HL-60 (cell line): ENCODE data around the gene SUPT3H.

ENCODE experiments used
- DNase-seq, 2 experiments: peaks; one replicate each; pipeline ENCODE4 v3.0.0-alpha.2; 2010 to 2020; ENCODE audit warnings: low read depth in 1 of 2, low spot score in 1 of 2
- H3K27ac ChIP-seq: fragments of 250-450 bp; sonication (Bioruptor Pico); replicated peaks from 2 replicates; pipeline ENCODE4 v1.5.1; 2020; ENCODE audit warnings: mild to moderate bottlenecking, moderate library complexity
- H3K27me3 ChIP-seq: fragments of 250-450 bp; sonication (Bioruptor Pico); 2 replicates; pipeline ENCODE4 v1.5.1; 2021; ENCODE audit warnings: mild to moderate bottlenecking, moderate library complexity; ENCODE audit not compliant: insufficient read depth, poor library complexity, severe bottlenecking
- H3K4me3 ChIP-seq: replicated peaks from 2 replicates; pipeline ENCODE4 v1.5.1; 2011; ENCODE audit warnings: mild to moderate bottlenecking, control low read depth, low read length; ENCODE audit not compliant: insufficient read depth
- GABPA ChIP-seq: IDR thresholded peaks from 2 replicates; pipeline ENCODE4 v1.6.1; 2012; ENCODE audit warnings: low read depth
- POLR2AphosphoS5 ChIP-seq: IDR thresholded peaks from 2 replicates; pipeline ENCODE4 v1.6.1; 2012; ENCODE audit warnings: low read depth
- SPI1 ChIP-seq: IDR thresholded peaks from 2 replicates; pipeline ENCODE4 v1.6.1; 2012; ENCODE audit warnings: low read depth, mild to moderate bottlenecking, borderline replicate concordance
- TF ChIP-seq, protein P1 (sequence below): IDR thresholded peaks from 2 replicates; pipeline ENCODE4 v1.6.1; 2012; ENCODE audit warnings: low read depth; ENCODE audit not compliant: insufficient replicate concordance
- TF ChIP-seq, protein P2 (sequence below): IDR thresholded peaks from one replicate; pipeline ENCODE4 v1.5.1; 2011; ENCODE audit warnings: low read length, control low read depth, inconsistent platforms; ENCODE audit not compliant: insufficient read depth

Gene SUPT3H

DNA sequence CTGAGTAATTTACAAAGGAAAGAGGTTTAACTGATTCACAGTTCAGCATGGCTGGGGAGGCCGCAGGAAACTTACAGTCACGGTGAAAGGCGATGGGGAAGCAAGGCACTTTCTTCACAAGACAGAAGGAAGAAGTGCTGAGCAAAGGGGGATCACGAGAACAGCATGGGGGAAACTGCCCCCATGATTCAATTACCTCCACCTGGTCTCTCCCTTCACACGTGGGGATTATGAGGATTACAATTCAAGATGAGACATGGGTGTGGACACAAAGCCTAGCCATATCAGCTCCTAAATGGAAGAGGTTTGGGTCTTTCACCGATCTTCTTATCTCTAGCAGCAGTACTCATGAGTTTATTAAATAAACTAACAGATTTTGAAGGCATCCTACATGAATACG lies 202.5 kb downstream of the SUPT3H start:
- Histone ChIP-seq H3K27ac (no peak overlapping the region), H3K27me3 (no peaks in the 10 kb centered on the region), H3K4me3 (no peak overlapping the region)
- no peak for TF ChIP-seq SPI1
- TF ChIP-seq, protein P1, sequence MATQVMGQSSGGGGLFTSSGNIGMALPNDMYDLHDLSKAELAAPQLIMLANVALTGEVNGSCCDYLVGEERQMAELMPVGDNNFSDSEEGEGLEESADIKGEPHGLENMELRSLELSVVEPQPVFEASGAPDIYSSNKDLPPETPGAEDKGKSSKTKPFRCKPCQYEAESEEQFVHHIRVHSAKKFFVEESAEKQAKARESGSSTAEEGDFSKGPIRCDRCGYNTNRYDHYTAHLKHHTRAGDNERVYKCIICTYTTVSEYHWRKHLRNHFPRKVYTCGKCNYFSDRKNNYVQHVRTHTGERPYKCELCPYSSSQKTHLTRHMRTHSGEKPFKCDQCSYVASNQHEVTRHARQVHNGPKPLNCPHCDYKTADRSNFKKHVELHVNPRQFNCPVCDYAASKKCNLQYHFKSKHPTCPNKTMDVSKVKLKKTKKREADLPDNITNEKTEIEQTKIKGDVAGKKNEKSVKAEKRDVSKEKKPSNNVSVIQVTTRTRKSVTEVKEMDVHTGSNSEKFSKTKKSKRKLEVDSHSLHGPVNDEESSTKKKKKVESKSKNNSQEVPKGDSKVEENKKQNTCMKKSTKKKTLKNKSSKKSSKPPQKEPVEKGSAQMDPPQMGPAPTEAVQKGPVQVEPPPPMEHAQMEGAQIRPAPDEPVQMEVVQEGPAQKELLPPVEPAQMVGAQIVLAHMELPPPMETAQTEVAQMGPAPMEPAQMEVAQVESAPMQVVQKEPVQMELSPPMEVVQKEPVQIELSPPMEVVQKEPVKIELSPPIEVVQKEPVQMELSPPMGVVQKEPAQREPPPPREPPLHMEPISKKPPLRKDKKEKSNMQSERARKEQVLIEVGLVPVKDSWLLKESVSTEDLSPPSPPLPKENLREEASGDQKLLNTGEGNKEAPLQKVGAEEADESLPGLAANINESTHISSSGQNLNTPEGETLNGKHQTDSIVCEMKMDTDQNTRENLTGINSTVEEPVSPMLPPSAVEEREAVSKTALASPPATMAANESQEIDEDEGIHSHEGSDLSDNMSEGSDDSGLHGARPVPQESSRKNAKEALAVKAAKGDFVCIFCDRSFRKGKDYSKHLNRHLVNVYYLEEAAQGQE = no peak
- no peak for TF ChIP-seq POLR2AphosphoS5
- TF ChIP-seq GABPA = no peak
- TF ChIP-seq, protein P2, sequence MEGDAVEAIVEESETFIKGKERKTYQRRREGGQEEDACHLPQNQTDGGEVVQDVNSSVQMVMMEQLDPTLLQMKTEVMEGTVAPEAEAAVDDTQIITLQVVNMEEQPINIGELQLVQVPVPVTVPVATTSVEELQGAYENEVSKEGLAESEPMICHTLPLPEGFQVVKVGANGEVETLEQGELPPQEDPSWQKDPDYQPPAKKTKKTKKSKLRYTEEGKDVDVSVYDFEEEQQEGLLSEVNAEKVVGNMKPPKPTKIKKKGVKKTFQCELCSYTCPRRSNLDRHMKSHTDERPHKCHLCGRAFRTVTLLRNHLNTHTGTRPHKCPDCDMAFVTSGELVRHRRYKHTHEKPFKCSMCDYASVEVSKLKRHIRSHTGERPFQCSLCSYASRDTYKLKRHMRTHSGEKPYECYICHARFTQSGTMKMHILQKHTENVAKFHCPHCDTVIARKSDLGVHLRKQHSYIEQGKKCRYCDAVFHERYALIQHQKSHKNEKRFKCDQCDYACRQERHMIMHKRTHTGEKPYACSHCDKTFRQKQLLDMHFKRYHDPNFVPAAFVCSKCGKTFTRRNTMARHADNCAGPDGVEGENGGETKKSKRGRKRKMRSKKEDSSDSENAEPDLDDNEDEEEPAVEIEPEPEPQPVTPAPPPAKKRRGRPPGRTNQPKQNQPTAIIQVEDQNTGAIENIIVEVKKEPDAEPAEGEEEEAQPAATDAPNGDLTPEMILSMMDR = no peak
- no peak for DNase-seq

GRCh38 chr6:45174045-45174444 lies 203.7 kb downstream of the SUPT3H start:
- Histone ChIP-seq H3K27ac (no peak overlapping the region), H3K4me3 (no peak overlapping the region), H3K27me3 (no peaks in the 10 kb centered on the region)
- TF ChIP-seq POLR2AphosphoS5 (no peak), SPI1 (no peak), GABPA (no peak)
- TF ChIP-seq, protein P2 = no peak
- TF ChIP-seq, protein P1 = no peak
- no peak for DNase-seq

GRCh38 chr6:45171380-45171779 lies 206.4 kb downstream of the SUPT3H start:
- no peak overlapping the region for H3K27ac ChIP-seq
- no peak for DNase-seq
- H3K27me3 ChIP-seq = no peaks in the 10 kb centered on the region
- H3K4me3 ChIP-seq = no peak overlapping the region
- no peak for TF ChIP-seq POLR2AphosphoS5
- no peak for TF ChIP-seq SPI1

DNA sequence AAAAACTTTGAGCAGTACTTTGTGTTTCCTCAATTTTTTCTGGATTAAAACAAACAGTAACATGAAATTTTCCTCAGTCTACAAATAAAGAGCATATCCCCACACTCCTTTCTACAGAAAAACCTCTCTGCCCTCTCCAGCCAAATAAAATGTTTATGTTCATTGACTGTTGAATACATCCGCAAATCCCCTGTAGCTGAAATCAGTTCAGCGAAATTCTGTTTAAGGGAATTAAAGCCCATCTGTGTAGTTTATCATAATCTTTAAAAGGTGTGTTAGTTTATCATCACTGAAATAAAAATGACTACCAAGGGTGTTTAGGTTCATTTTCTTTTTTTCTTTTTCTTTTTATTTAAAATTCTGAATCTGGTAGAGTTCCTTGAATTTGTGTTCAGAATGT lies 207.4 kb downstream of the SUPT3H start:
- no peak overlapping the region for H3K27ac ChIP-seq
- no peak overlapping the region for H3K4me3 ChIP-seq
- H3K27me3 ChIP-seq = no peaks in the 10 kb centered on the region
- TF ChIP-seq POLR2AphosphoS5 (no peak), SPI1 (no peak), GABPA (no peak)
- TF ChIP-seq, protein P1 = no peak
- TF ChIP-seq, protein P2 = no peak
- DNase-seq = no peak
